HL-60 (cell line): ENCODE measurements around the gene PHLPP1.

Experiments used
- GABPA ChIP-seq: IDR thresholded peaks from 2 replicates; pipeline ENCODE4 v1.6.1; 2012; ENCODE audit warnings: low read depth
- POLR2AphosphoS5 ChIP-seq: IDR thresholded peaks from 2 replicates; pipeline ENCODE4 v1.6.1; 2012; ENCODE audit warnings: low read depth
- SPI1 ChIP-seq: IDR thresholded peaks from 2 replicates; pipeline ENCODE4 v1.6.1; 2012; ENCODE audit warnings: low read depth, mild to moderate bottlenecking, borderline replicate concordance
- TF ChIP-seq, protein P1 (sequence below): IDR thresholded peaks from one replicate; pipeline ENCODE4 v1.5.1; 2011; ENCODE audit warnings: low read length, control low read depth, inconsistent platforms; ENCODE audit not compliant: insufficient read depth
- TF ChIP-seq, protein P2 (sequence below): IDR thresholded peaks from 2 replicates; pipeline ENCODE4 v1.6.1; 2012; ENCODE audit warnings: low read depth; ENCODE audit not compliant: insufficient replicate concordance

DNA sequence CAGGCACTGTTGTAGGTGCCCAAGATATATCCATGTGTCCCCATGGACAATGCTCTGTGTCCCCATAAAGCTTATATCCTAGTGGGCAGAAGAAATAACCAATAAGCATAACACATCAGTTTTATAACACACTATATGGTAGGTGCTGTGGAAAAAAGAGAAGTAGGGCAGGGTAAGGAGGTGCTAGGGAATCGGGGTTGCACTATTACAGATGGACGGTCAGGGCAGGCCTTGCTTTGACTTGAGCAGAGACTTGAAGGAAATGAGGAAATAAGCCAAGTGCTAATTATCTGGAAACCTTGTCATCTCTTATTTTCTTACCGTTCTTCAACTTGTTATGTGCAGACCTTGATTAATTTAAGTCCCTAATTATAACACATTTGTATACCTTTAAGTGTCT is 82.0 kb downstream of the PHLPP1 start:
- TF ChIP-seq, protein P1, sequence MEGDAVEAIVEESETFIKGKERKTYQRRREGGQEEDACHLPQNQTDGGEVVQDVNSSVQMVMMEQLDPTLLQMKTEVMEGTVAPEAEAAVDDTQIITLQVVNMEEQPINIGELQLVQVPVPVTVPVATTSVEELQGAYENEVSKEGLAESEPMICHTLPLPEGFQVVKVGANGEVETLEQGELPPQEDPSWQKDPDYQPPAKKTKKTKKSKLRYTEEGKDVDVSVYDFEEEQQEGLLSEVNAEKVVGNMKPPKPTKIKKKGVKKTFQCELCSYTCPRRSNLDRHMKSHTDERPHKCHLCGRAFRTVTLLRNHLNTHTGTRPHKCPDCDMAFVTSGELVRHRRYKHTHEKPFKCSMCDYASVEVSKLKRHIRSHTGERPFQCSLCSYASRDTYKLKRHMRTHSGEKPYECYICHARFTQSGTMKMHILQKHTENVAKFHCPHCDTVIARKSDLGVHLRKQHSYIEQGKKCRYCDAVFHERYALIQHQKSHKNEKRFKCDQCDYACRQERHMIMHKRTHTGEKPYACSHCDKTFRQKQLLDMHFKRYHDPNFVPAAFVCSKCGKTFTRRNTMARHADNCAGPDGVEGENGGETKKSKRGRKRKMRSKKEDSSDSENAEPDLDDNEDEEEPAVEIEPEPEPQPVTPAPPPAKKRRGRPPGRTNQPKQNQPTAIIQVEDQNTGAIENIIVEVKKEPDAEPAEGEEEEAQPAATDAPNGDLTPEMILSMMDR = no peak
- TF ChIP-seq, protein P2, sequence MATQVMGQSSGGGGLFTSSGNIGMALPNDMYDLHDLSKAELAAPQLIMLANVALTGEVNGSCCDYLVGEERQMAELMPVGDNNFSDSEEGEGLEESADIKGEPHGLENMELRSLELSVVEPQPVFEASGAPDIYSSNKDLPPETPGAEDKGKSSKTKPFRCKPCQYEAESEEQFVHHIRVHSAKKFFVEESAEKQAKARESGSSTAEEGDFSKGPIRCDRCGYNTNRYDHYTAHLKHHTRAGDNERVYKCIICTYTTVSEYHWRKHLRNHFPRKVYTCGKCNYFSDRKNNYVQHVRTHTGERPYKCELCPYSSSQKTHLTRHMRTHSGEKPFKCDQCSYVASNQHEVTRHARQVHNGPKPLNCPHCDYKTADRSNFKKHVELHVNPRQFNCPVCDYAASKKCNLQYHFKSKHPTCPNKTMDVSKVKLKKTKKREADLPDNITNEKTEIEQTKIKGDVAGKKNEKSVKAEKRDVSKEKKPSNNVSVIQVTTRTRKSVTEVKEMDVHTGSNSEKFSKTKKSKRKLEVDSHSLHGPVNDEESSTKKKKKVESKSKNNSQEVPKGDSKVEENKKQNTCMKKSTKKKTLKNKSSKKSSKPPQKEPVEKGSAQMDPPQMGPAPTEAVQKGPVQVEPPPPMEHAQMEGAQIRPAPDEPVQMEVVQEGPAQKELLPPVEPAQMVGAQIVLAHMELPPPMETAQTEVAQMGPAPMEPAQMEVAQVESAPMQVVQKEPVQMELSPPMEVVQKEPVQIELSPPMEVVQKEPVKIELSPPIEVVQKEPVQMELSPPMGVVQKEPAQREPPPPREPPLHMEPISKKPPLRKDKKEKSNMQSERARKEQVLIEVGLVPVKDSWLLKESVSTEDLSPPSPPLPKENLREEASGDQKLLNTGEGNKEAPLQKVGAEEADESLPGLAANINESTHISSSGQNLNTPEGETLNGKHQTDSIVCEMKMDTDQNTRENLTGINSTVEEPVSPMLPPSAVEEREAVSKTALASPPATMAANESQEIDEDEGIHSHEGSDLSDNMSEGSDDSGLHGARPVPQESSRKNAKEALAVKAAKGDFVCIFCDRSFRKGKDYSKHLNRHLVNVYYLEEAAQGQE = no peak
- TF ChIP-seq POLR2AphosphoS5 (no peak), GABPA (no peak), SPI1 (no peak)
